Nephron (organoid): ENCODE data around the gene EFEMP1.
A peak's percentile ranks its signal among the peaks of the same experiment; 100 is the strongest.

Experiments used
- H3K27ac Mint-ChIP-seq, 3 experiments: 2 replicates each; pipeline ENCODE4 v1.8.0; 2020; ENCODE audit warnings: mixed read lengths in 3 of 3, mild to moderate bottlenecking in 2 of 3, moderate library complexity in 1 of 3
- H3K27me3 Mint-ChIP-seq: 2 replicates; pipeline ENCODE4 v1.8.0; 2021; ENCODE audit warnings: low read depth, mild to moderate bottlenecking, moderate library complexity, mixed read lengths
- H3K36me3 Mint-ChIP-seq: 2 replicates; pipeline ENCODE4 v1.8.0; 2020; ENCODE audit warnings: low read depth, mixed read lengths
- H3K4me1 Mint-ChIP-seq: 2 replicates; pipeline ENCODE4 v1.8.0; 2020; ENCODE audit warnings: mixed read lengths
- H3K4me3 Mint-ChIP-seq, 3 experiments: 2 replicates each; pipeline ENCODE4 v1.8.0; 2020; ENCODE audit warnings: mild to moderate bottlenecking in 3 of 3, mixed read lengths in 3 of 3, moderate library complexity in 2 of 3
- H3K9me3 Mint-ChIP-seq: 2 replicates; pipeline ENCODE4 v1.8.0; 2020; ENCODE audit warnings: mixed read lengths
- TF ChIP-seq, protein P1 (sequence below), 3 experiments: fragments of 200-600 bp; sonication (generic); IDR thresholded peaks; one replicate each; pipeline ENCODE4 v1.5.0; 2021; ENCODE audit warnings: antibody characterized with exemption in 3 of 3; ENCODE audit not compliant: unreplicated experiment in 3 of 3

Gene EFEMP1

GRCh38 chr2:55954306-55955035, 30.9 kb upstream of the EFEMP1 start:
- Mint-ChIP-seq H3K4me1 (peaks cover 4% of the 10 kb centered on the region), H3K36me3 (no peaks in the 10 kb centered on the region), H3K27ac (no peak overlapping the region), H3K9me3 (no peaks in the 10 kb centered on the region), H3K4me3 (no peak overlapping the region), H3K27me3 (peaks cover 17% of the 10 kb centered on the region)
- TF ChIP-seq, protein P1, sequence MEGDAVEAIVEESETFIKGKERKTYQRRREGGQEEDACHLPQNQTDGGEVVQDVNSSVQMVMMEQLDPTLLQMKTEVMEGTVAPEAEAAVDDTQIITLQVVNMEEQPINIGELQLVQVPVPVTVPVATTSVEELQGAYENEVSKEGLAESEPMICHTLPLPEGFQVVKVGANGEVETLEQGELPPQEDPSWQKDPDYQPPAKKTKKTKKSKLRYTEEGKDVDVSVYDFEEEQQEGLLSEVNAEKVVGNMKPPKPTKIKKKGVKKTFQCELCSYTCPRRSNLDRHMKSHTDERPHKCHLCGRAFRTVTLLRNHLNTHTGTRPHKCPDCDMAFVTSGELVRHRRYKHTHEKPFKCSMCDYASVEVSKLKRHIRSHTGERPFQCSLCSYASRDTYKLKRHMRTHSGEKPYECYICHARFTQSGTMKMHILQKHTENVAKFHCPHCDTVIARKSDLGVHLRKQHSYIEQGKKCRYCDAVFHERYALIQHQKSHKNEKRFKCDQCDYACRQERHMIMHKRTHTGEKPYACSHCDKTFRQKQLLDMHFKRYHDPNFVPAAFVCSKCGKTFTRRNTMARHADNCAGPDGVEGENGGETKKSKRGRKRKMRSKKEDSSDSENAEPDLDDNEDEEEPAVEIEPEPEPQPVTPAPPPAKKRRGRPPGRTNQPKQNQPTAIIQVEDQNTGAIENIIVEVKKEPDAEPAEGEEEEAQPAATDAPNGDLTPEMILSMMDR (IDR thresholded peaks at IDR 0.05; ENCODE audit: unreplicated experiment in 3 of 3), result no peak

DNA sequence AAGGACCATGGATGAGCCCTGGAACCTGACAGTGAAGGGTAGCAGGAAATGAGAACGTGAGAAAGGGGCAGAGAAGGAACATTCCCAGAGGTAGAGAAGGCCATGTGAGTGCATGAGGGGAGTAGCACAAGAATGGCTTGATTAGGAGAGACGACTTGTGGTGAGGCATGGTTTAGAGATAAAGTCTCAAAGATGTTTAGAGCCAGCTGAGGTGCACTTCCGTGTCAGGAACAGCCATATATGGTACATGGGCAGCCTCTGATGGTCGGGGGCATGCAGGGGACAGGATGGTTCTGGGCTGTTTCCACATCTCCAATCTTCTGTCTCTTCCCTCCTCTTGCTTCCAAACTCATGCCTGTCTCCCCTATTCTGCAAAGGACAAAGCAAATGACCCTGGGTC, 28.8 kb upstream of the EFEMP1 start:
- no peak overlapping the region for H3K27ac Mint-ChIP-seq
- no peak overlapping the region for H3K4me3 Mint-ChIP-seq
- TF ChIP-seq, protein P1 (IDR thresholded peaks at IDR 0.05; ENCODE audit: unreplicated experiment in 3 of 3), result no peak
- peaks cover 9% of the 10 kb centered on the region for H3K27me3 Mint-ChIP-seq
- H3K36me3 Mint-ChIP-seq, result no peaks in the 10 kb centered on the region
- peaks cover 9% of the 10 kb centered on the region for H3K4me1 Mint-ChIP-seq
- H3K9me3 Mint-ChIP-seq, result no peaks in the 10 kb centered on the region

DNA sequence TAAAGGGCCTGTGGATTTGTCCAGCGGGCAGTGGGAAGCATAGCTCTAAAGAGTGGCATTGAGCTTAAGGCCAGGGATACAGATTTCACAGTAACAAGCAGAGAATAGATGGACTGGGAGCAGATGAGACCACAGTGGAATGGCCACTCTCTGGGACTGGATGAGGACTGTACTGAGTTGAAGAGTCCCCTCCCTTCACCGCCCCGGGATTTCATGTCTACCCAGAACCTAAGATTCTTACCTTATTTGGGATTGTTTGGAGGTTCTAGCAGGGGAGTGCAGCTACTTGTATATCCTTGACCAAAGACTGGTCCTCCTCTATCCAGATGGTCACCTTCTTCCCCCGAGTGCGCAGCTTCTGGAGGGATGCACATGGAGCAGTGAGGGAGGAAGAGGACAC, 28.0 kb upstream of the EFEMP1 start:
- Mint-ChIP-seq H3K27me3 (peaks cover 9% of the 10 kb centered on the region), H3K27ac (no peak overlapping the region), H3K9me3 (no peaks in the 10 kb centered on the region), H3K4me3 (no peak overlapping the region), H3K36me3 (no peaks in the 10 kb centered on the region), H3K4me1 (peaks cover 9% of the 10 kb centered on the region)
- TF ChIP-seq, protein P1 (IDR thresholded peaks at IDR 0.05; ENCODE audit: unreplicated experiment in 3 of 3), result no peak

DNA sequence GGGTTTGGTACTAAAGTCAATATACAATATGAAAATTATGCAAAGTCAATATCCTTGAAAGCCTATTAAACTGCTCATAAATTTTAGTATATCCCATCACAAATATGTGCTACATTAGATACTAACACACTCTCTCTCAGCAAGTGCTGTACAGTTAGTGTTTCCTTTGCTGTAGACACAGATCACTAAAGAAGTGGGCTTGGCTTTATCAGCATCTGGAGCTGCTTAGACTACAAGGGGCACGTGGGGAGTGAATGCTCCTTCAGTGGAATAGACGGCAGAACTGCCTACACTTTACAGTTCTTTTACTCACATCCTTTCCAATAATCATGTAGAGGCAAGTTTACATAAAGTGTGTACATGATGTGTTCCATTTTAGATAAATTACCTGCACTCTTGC, 26.0 kb upstream of the EFEMP1 start:
- H3K4me3 Mint-ChIP-seq, result no peak overlapping the region
- TF ChIP-seq, protein P1 (IDR thresholded peaks at IDR 0.05; ENCODE audit: unreplicated experiment in 3 of 3), result no peak
- H3K27ac Mint-ChIP-seq, result no peak overlapping the region
- peaks cover 9% of the 10 kb centered on the region for H3K4me1 Mint-ChIP-seq
- H3K27me3 Mint-ChIP-seq, result peaks cover 9% of the 10 kb centered on the region
- H3K36me3 Mint-ChIP-seq, result no peaks in the 10 kb centered on the region
- no peaks in the 10 kb centered on the region for H3K9me3 Mint-ChIP-seq

- Mint-ChIP-seq H3K27ac (peak overlapping the region in 1 of 3 experiments; percentile 57), H3K4me1 (peaks cover 9% of the 10 kb centered on the region), H3K4me3 (no peak overlapping the region), H3K27me3 (peaks cover 9% of the 10 kb centered on the region), H3K9me3 (no peaks in the 10 kb centered on the region), H3K36me3 (no peaks in the 10 kb centered on the region)
- TF ChIP-seq, protein P1 (IDR thresholded peaks at IDR 0.05; ENCODE audit: unreplicated experiment in 3 of 3), result no peak
Observed at GRCh38 chr2:55949211-55949610, 25.6 kb upstream of the EFEMP1 start.
